GM11168 (cell line): ENCODE measurements around the gene CABP7.

ENCODE experiments used
- in situ Hi-C: fragments of 300-500 bp; cut with MboI; formaldehyde crosslinking; loops from one replicate; pipeline ENCODE4 v1.12.0; 2022; ENCODE audit warnings: low sequenced_read_pairs; ENCODE audit not compliant: unreplicated experiment

The CABP7 gene

GRCh38 chr22:29701155-29701999 is 18.4 kb upstream of the CABP7 start:
- in situ Hi-C loops = no loop called here

- in situ Hi-C loops = no loop called here
These were observed 17.5 kb upstream of the CABP7 start for GRCh38 chr22:29702000-29702930.

- in situ Hi-C loops = no loop called here
These were observed 16.8 kb upstream of the CABP7 start for GRCh38 chr22:29702931-29703501.

GRCh38 chr22:29703569-29704195 is 16.1 kb upstream of the CABP7 start:
- in situ Hi-C loops = no loop called here

GRCh38 chr22:29704528-29705285 is 15.1 kb upstream of the CABP7 start:
- in situ Hi-C loops = no loop called here

- in situ Hi-C loops = no loop called here
These were observed 14.2 kb upstream of the CABP7 start for GRCh38 chr22:29705651-29706050.

GRCh38 chr22:29706486-29706885 is 13.3 kb upstream of the CABP7 start:
- in situ Hi-C loops = no loop called here

- in situ Hi-C loops = no loop called here
These were observed 12.8 kb upstream of the CABP7 start for GRCh38 chr22:29707010-29707409.

- in situ Hi-C loops = no loop called here
These were observed 12.3 kb upstream of the CABP7 start for GRCh38 chr22:29707471-29707870.

GRCh38 chr22:29710193-29710592 is 9.6 kb upstream of the CABP7 start:
- in situ Hi-C loops = no loop called here

GRCh38 chr22:29710922-29711593 is 8.7 kb upstream of the CABP7 start:
- in situ Hi-C loops = no loop called here

- in situ Hi-C loops = no loop called here
These were observed 7.7 kb upstream of the CABP7 start for GRCh38 chr22:29712119-29712518.

GRCh38 chr22:29713156-29713727 is 6.6 kb upstream of the CABP7 start:
- in situ Hi-C loops = no loop called here

- in situ Hi-C loops = no loop called here
These were observed 4.6 kb upstream of the CABP7 start for GRCh38 chr22:29715240-29715639.

- in situ Hi-C loops = no loop called here
These were observed 4.1 kb upstream of the CABP7 start for GRCh38 chr22:29715705-29716104.

GRCh38 chr22:29716814-29717545 is 2.8 kb upstream of the CABP7 start:
- in situ Hi-C loops = no loop called here

- in situ Hi-C loops = no loop called here
These were observed 2.0 kb upstream of the CABP7 start for GRCh38 chr22:29717789-29718188.
